Measurements from ENCODE around the gene DTWD1. TPM values are rescaled to one million over a fixed set of nuclear protein-coding genes. Genes with fewer than 3 reads are reported as not detected.

The DTWD1 gene
- total and polyA plus RNA-seq, 9 of the 15 experiments (the other 6 are each of a cell fraction or from before 2014, with no cell fraction given): 23.1 to 76.4 (median 36.5) TPM

GRCh38 chr15:49696433-49696832 is 75.6 kb downstream of the DTWD1 start (continued):
- TF ChIP-seq, protein P1, sequence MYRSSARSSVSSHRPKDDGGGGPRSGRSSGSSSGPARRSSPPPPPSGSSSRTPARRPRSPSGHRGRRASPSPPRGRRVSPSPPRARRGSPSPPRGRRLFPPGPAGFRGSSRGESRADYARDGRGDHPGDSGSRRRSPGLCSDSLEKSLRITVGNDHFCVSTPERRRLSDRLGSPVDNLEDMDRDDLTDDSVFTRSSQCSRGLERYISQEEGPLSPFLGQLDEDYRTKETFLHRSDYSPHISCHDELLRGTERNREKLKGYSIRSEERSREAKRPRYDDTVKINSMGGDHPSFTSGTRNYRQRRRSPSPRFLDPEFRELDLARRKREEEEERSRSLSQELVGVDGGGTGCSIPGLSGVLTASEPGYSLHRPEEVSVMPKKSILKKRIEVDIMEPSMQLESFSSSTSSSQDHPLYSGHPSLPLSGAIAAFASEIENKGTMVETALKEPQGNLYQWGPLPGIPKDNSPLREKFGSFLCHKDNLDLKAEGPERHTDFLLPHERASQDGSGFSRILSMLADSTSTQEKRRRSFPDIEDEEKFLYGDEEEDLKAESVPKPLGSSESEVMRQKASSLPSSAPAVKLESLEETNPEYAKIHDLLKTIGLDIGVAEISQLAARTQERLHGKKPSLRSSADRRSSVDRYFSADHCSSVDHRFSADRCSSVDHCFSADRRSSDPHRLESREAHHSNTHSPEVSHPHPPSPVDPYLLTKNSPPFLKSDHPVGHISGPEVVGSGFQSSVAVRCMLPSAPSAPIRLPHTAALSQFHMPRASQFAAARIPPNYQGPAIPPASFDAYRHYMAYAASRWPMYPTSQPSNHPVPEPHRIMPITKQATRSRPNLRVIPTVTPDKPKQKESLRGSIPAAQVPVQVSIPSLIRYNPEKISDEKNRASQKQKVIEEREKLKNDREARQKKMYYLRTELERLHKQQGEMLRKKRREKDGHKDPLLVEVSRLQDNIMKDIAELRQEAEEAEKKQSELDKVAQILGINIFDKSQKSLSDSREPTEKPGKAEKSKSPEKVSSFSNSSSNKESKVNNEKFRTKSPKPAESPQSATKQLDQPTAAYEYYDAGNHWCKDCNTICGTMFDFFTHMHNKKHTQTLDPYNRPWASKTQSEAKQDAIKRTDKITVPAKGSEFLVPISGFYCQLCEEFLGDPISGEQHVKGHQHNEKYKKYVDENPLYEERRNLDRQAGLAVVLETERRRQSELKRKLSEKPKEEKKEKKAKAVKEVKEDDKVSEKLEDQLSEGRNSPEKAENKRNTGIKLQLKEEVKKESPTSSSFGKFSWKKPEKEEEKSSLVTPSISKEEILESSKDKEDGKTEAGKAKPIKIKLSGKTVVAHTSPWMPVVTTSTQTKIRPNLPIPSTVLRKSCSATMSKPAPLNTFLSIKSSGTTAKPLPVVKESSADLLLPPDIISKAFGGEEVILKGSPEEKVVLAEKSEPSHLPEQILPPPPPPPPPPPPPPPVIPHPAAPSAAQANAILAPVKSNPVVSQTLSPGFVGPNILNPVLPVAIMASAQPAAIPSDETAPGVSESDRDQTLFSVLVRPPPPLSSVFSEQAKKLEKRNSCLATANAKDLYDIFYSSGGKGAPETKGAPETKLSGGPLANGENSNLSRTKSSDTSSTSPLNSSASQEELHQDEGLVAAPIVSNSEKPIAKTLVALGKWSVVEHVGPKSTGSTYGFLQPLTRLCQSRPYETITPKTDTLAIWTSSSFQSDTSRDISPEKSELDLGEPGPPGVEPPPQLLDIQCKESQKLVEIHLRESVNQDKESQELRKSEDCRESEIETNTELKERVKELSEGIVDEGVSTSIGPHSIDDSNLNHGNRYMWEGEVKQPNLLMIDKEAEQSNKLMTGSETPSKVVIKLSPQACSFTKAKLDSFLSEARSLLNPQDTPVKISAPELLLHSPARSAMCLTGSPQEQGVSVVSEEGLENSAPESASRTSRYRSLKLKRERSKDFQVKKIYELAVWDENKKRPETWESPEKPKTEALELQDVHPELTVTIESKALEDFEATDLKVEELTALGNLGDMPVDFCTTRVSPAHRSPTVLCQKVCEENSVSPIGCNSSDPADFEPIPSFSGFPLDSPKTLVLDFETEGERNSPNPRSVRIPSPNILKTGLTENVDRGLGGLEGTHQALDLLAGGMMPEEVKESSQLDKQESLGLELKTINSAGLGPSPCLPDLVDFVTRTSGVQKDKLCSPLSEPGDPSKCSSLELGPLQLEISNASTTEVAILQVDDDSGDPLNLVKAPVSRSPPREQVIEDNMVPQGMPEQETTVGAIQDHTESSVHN (IDR thresholded peaks at IDR 0.05; ENCODE audit: borderline replicate concordance in 1 of 2, low read depth in 1 of 2): no peak

DNA sequence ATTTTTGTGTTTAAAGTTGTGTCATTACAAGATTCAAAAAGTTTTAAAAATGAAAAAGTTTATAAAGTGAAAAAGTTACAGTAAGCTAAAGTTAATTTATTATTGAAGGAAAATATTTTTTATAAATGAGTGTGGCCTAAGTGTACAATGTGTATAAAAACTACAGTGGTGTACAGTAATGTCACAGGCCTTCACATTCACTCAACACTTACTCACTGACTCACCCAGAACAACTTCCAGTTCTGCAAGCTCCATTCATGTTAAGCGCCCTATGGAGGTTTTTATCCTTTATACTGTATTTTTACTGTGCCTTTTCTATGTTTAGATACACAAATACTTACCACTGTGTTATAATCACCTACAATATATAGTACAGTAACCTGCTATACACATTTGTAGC is 76.3 kb downstream of the DTWD1 start:
- Histone ChIP-seq H3K4me1 (replicated peaks in 1 of 2; ENCODE audit: control insufficient read depth in 2 of 2, insufficient read depth in 2 of 2, low read length in 2 of 2) (no peaks in the 10 kb centered on the region), H2AFZ (ENCODE audit: low read depth, low read length) (no peak overlapping the region), H3K9ac (ENCODE audit: insufficient read depth in 1 of 2, low read depth in 2 of 2, low read length in 2 of 2) (no peak overlapping the region), H3K36me3 (ENCODE audit: control insufficient read depth, insufficient read depth, low read length) (no peaks in the 10 kb centered on the region), H3K79me2 (ENCODE audit: control insufficient read depth, insufficient read depth, low read length) (no peaks in the 10 kb centered on the region), H3K9me1 (ENCODE audit: control insufficient read depth, insufficient read depth, low read length) (no peaks in the 10 kb centered on the region), H3K9me3 (replicated peaks; ENCODE audit: control insufficient read depth, insufficient read depth, low read depth, low read length) (no peaks in the 10 kb centered on the region), H3K4me3 (no peak overlapping the region), H4K20me1 (replicated peaks; ENCODE audit: control insufficient read depth, insufficient read depth, low read length) (no peaks in the 10 kb centered on the region), H3K27ac (ENCODE audit: extremely low read depth, low read depth, low read length) (no peak overlapping the region), H3K4me2 (ENCODE audit: insufficient read depth, low read length) (no peak overlapping the region), H3K27me3 (ENCODE audit: control insufficient read depth in 2 of 2, insufficient read depth in 2 of 2, low read length in 2 of 2) (no peaks in the 10 kb centered on the region)
- in situ Hi-C loops (cut with MboI): no loop called here
- intact Hi-C loops (cut with micrococcal nuclease): no loop called here
- ChIA-PET CTCF (ENCODE audit: low intra/inter-chr PET ratio) (no interaction called here), POLR2A (no interaction called here)
- TF ChIP-seq POU5F1 (IDR thresholded peaks at IDR 0.05; ENCODE audit: borderline replicate concordance, low read depth, low read length, partially characterized antibody) (no peak), PTBP1 (IDR thresholded peaks at IDR 0.05; ENCODE audit: low read depth, low read length) (no peak)
- DNase-seq (ENCODE audit: extremely low read depth in 1 of 4, low spot score in 3 of 4): no peak
- no peak for ATAC-seq
- no TSS peak for BruUV-seq (replicated peaks)
- 13% methylated on average over 1 of the region's 1 CpG for WGBS (ENCODE audit: insufficient coverage, low coverage, missing lambda C conversion rate)
- FAIRE-seq: no peak
